Activated naive CD4-positive, alpha-beta T cell treated with anti-CD3 and anti-CD28 coated beads for 36 hours (primary cell): ENCODE measurements around the gene HERC3. TPM values are rescaled to one million over a fixed set of nuclear protein-coding genes. Genes with fewer than 3 reads are reported as not detected.

ENCODE experiments used
- CTCF ChIA-PET: fragments of 350-600 bp; sonication (Branson Sonifier 250); formaldehyde crosslinking; loops from one replicate; lab custom pipeline; 2021; ENCODE audit warnings: antibody characterized with exemption; lab: Charles Lee
- DNase-seq: peaks from one replicate; pipeline ENCODE4 v3.0.0-alpha.2; 2020
- H3K27ac Mint-ChIP-seq: one replicate; pipeline ENCODE4 v1.8.0; 2021; ENCODE audit warnings: mild to moderate bottlenecking, mixed read lengths
- H3K27me3 Mint-ChIP-seq: one replicate; pipeline ENCODE4 v1.8.0; 2021; ENCODE audit warnings: low read depth, mixed read lengths
- H3K36me3 Mint-ChIP-seq: one replicate; pipeline ENCODE4 v1.8.0; 2021; ENCODE audit warnings: low read depth, mixed read lengths
- H3K4me1 Mint-ChIP-seq: one replicate; pipeline ENCODE4 v1.8.0; 2021; ENCODE audit warnings: low read depth, mixed read lengths
- H3K4me3 Mint-ChIP-seq: one replicate; pipeline ENCODE4 v1.8.0; 2021; ENCODE audit warnings: mild to moderate bottlenecking, moderate library complexity, mixed read lengths
- H3K9me3 Mint-ChIP-seq: one replicate; pipeline ENCODE4 v1.8.0; 2021; ENCODE audit warnings: mixed read lengths
- intact Hi-C: fragments of 100-400 bp; cut with micrococcal nuclease; formaldehyde crosslinking; loops from one replicate; pipeline ENCODE4 v1.15.1; 2023
- total RNA-seq, 2 experiments: library from RNA; stranded (reverse); gene quantifications; one replicate each; pipeline ENCODE4 v1.2.3, GENCODE V29; 2021

Gene HERC3
- total RNA-seq, 2 experiments from 2014 or later: 24.4 to 25.8 TPM

GRCh38 chr4:88744609-88745008, 152.3 kb downstream of the HERC3 start:
- H3K27ac Mint-ChIP-seq: no peak overlapping the region
- DNase-seq: no peak
- H3K9me3 Mint-ChIP-seq: no peaks in the 10 kb centered on the region
- H3K4me1 Mint-ChIP-seq: no peaks in the 10 kb centered on the region
- H3K36me3 Mint-ChIP-seq: peaks cover 4% of the 10 kb centered on the region
- no peaks in the 10 kb centered on the region for H3K27me3 Mint-ChIP-seq
- CTCF ChIA-PET: no interaction called here
- intact Hi-C loops: no loop called here
- no peak overlapping the region for H3K4me3 Mint-ChIP-seq

- H3K9me3 Mint-ChIP-seq: no peaks in the 10 kb centered on the region
- H3K27me3 Mint-ChIP-seq: no peaks in the 10 kb centered on the region
- no peak overlapping the region for H3K4me3 Mint-ChIP-seq
- no peaks in the 10 kb centered on the region for H3K4me1 Mint-ChIP-seq
- no peak for DNase-seq
- intact Hi-C loops: no loop called here
- peaks cover 4% of the 10 kb centered on the region for H3K36me3 Mint-ChIP-seq
- H3K27ac Mint-ChIP-seq: no peak overlapping the region
- CTCF ChIA-PET: interaction anchor here (0.6 to 0.7 kb wide), 2 partner anchors 23 to 24 kb away, joined by 3 to 4 read pairs; no protein-coding TSS in a partner anchor
These were observed 152.9 kb downstream of the HERC3 start for GRCh38 chr4:88745175-88745574.

GRCh38 chr4:88745581-88746163, 153.4 kb downstream of the HERC3 start:
- Mint-ChIP-seq H3K27me3 (no peaks in the 10 kb centered on the region), H3K4me3 (no peak overlapping the region), H3K27ac (no peak overlapping the region), H3K9me3 (no peaks in the 10 kb centered on the region), H3K4me1 (no peaks in the 10 kb centered on the region), H3K36me3 (peaks cover 4% of the 10 kb centered on the region)
- intact Hi-C loops: no loop called here
- no peak for DNase-seq
- CTCF ChIA-PET: interaction anchor here (0.6 to 0.7 kb wide), 2 partner anchors 22 to 23 kb away, joined by 3 to 4 read pairs; no protein-coding TSS in a partner anchor

GRCh38 chr4:88746206-88746605, 153.9 kb downstream of the HERC3 start:
- CTCF ChIA-PET: no interaction called here
- H3K4me1 Mint-ChIP-seq: no peaks in the 10 kb centered on the region

GRCh38 chr4:88747351-88747750, 155.1 kb downstream of the HERC3 start:
- Mint-ChIP-seq H3K27ac (no peak overlapping the region), H3K9me3 (no peaks in the 10 kb centered on the region), H3K4me1 (no peaks in the 10 kb centered on the region), H3K36me3 (peaks cover 4% of the 10 kb centered on the region), H3K4me3 (no peak overlapping the region), H3K27me3 (no peaks in the 10 kb centered on the region)
- CTCF ChIA-PET: no interaction called here
- intact Hi-C loops: no loop called here
- no peak for DNase-seq

More at GRCh38 chr4:88746206-88746605, 153.9 kb downstream of the HERC3 start:
- Mint-ChIP-seq H3K4me3 (no peak overlapping the region), H3K27me3 (no peaks in the 10 kb centered on the region), H3K36me3 (peaks cover 4% of the 10 kb centered on the region), H3K27ac (no peak overlapping the region), H3K9me3 (no peaks in the 10 kb centered on the region)
- no peak for DNase-seq
- intact Hi-C loops: no loop called here

GRCh38 chr4:88750369-88750768, 158.1 kb downstream of the HERC3 start:
- Mint-ChIP-seq H3K4me1 (no peaks in the 10 kb centered on the region), H3K27me3 (no peaks in the 10 kb centered on the region), H3K4me3 (no peak overlapping the region), H3K27ac (no peak overlapping the region), H3K36me3 (peaks cover 4% of the 10 kb centered on the region), H3K9me3 (no peaks in the 10 kb centered on the region)
- intact Hi-C loops: no loop called here
- no peak for DNase-seq
- CTCF ChIA-PET: no interaction called here

- H3K36me3 Mint-ChIP-seq: peaks cover 4% of the 10 kb centered on the region
- no peaks in the 10 kb centered on the region for H3K4me1 Mint-ChIP-seq
- DNase-seq: no peak
- H3K27ac Mint-ChIP-seq: no peak overlapping the region
- H3K9me3 Mint-ChIP-seq: no peaks in the 10 kb centered on the region
- intact Hi-C loops: no loop called here
- no peaks in the 10 kb centered on the region for H3K27me3 Mint-ChIP-seq
- CTCF ChIA-PET: no interaction called here
- no peak overlapping the region for H3K4me3 Mint-ChIP-seq
These were observed 159.2 kb downstream of the HERC3 start for GRCh38 chr4:88751258-88752075.

GRCh38 chr4:88752076-88752463, 159.8 kb downstream of the HERC3 start:
- Mint-ChIP-seq H3K27me3 (no peaks in the 10 kb centered on the region), H3K4me1 (no peaks in the 10 kb centered on the region), H3K27ac (no peak overlapping the region), H3K36me3 (peaks cover 4% of the 10 kb centered on the region), H3K4me3 (no peak overlapping the region), H3K9me3 (no peaks in the 10 kb centered on the region)
- CTCF ChIA-PET: no interaction called here
- no peak for DNase-seq
- intact Hi-C loops: no loop called here

- H3K4me3 Mint-ChIP-seq: no peak overlapping the region
- H3K27ac Mint-ChIP-seq: no peak overlapping the region
- no peaks in the 10 kb centered on the region for H3K27me3 Mint-ChIP-seq
- CTCF ChIA-PET: no interaction called here
- intact Hi-C loops: no loop called here
- no peaks in the 10 kb centered on the region for H3K4me1 Mint-ChIP-seq
- no peaks in the 10 kb centered on the region for H3K9me3 Mint-ChIP-seq
- no peak for DNase-seq
- H3K36me3 Mint-ChIP-seq: peaks cover 4% of the 10 kb centered on the region
These were observed 160.5 kb downstream of the HERC3 start for GRCh38 chr4:88752754-88753153.

- DNase-seq: no peak
- no peaks in the 10 kb centered on the region for H3K4me1 Mint-ChIP-seq
- no peak overlapping the region for H3K27ac Mint-ChIP-seq
- H3K27me3 Mint-ChIP-seq: no peaks in the 10 kb centered on the region
- CTCF ChIA-PET: interaction anchor here (1.0 kb wide), 1 partner anchor 214 kb away, joined by 3 read pairs; no protein-coding TSS in a partner anchor
- peaks cover 2% of the 10 kb centered on the region for H3K36me3 Mint-ChIP-seq
- intact Hi-C loops: no loop called here
- no peak overlapping the region for H3K4me3 Mint-ChIP-seq
- H3K9me3 Mint-ChIP-seq: no peaks in the 10 kb centered on the region
These were observed 161.6 kb downstream of the HERC3 start for GRCh38 chr4:88753658-88754571.

GRCh38 chr4:88754796-88755195, 162.5 kb downstream of the HERC3 start:
- Mint-ChIP-seq H3K4me3 (no peak overlapping the region), H3K36me3 (peaks cover 1% of the 10 kb centered on the region), H3K9me3 (no peaks in the 10 kb centered on the region), H3K27ac (no peak overlapping the region), H3K27me3 (no peaks in the 10 kb centered on the region), H3K4me1 (no peaks in the 10 kb centered on the region)
- no peak for DNase-seq
- intact Hi-C loops: no loop called here
- CTCF ChIA-PET: interaction anchor here (0.6 kb wide), 1 partner anchor 940 kb away, joined by 3 read pairs; no protein-coding TSS in a partner anchor

GRCh38 chr4:88755454-88755853, 163.2 kb downstream of the HERC3 start:
- Mint-ChIP-seq H3K36me3 (peaks cover 1% of the 10 kb centered on the region), H3K9me3 (no peaks in the 10 kb centered on the region), H3K27ac (no peak overlapping the region), H3K4me1 (no peaks in the 10 kb centered on the region), H3K27me3 (no peaks in the 10 kb centered on the region), H3K4me3 (no peak overlapping the region)
- DNase-seq: no peak
- CTCF ChIA-PET: interaction anchor here (1.1 kb wide), 1 partner anchor 36 kb away, joined by 3 read pairs; no protein-coding TSS in a partner anchor
- intact Hi-C loops: no loop called here
